Putamen (tissue), 1 donor: ENCODE results near the gene SRL.
"Not testable (repeated sequence)": the region's sequence is repeated elsewhere in the genome, so short reads cannot be mapped to it uniquely, and the experiment has no call there.

Experiments
- DNase-seq: peaks from one replicate; pipeline ENCODE4 v3.0.0-alpha.2; 2016; ENCODE audit warnings: low spot score

Gene SRL

DNA sequence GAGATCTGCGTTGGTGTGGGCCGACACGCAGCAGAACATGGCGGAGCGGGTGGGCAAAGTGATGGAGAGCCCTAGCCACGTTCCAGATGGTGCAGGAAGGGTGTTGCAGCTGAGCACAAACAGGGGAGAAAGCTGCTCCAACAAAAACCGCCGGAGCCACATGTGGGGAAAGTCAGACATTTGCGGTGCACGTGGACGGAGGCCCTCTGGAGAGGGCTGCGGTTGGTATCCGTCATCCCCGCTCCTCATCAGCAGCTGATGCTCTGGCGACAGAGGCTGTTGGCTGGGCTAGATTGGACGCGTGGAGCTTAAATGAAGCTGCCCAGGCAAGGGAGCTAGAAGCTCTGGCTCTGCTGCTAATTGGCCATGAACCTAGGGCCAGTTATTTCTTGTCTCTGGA, 82.2 kb downstream of the SRL start:
- DNase-seq: no peak

DNA sequence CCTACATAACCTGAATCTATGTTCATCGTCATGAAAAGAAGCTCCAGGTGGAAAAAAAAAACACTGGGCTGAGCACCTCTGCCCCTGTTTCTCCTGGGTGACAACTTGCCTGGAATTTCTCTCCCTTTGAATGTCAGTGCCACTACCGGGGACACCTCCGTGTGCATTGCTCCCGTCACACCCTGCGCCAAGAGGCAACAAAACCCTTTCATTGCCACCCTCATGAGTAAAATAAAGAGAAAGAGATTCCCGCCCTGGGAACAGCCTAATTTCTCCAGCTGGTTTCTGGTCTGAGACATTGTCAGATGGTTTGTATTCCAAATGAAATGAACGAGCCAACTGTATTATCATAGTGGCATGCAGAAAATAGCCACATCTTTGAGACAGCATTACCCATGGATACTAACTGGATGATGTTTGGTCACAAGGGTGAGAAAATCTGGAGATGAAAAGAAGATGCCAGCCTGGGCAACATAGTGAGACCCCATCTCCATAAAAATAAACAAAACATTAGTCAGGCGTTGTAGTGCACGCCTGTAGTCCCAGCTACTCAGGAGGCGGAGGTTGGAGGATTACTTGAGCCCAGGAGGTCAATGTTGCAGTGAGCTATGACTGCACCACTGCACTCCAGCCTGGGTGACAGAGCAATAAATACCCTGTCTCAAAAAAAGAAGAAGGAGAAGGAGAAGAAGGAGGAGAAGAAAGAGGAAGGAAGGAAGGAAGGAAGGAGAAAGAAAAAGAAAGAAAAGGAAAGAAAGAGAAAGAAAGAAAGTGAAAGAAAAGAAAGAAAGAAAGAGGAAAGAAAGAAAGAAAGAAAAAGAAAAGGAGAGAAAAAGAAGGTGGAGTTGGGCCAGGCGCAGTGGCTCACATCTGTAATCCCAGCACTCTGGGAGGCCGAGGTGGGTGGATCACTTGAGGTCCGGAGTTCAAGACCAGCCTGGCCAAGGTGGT, 83.5 kb downstream of the SRL start:
- no peak for DNase-seq

DNA sequence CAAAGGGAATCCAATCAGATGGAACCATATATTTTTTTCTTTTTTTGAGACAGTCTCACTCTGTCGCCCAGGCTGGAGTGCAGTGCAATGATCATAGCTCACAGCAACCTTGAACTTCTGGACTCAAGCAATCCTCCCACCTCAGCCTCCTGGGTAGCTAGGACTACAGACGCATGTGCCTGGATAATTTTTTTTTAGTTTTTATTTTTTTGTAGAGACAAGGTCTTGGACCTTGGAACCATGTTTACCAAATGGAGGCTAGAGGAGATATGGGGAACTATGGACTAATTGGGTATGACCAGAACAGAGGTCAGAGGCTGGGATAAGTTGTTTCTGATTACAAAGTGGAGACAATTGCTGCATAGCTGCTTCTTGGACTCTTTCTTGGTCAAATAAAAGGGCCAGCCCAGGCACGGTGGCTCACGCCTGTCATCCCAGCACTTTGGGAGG, 84.5 kb downstream of the SRL start:
- DNase-seq: no peak

DNA sequence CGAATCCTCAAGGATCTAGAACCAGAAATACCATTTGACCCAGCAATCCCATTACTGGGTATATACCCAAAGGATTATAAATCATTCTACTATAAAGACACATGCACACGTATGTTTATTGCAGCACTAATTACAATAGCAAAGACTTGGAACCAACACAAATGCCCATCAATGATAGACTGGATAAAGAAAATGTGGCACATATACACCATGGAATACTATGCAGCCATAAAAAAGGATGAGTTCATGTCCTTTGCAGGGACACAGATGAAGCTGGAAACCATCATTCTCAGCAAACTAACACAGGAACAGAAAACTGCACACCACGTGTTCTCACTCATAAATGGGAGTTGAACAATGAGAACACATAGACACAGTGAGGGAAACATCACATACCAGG, 85.4 kb downstream of the SRL start:
- not testable (repeated sequence) for DNase-seq

- DNase-seq: not testable (repeated sequence)
Observed at GRCh38 chr16:4153364-4153763, 88.5 kb downstream of the SRL start.

- DNase-seq: no peak
Observed at GRCh38 chr16:4152267-4152666, 89.6 kb downstream of the SRL start.

DNA sequence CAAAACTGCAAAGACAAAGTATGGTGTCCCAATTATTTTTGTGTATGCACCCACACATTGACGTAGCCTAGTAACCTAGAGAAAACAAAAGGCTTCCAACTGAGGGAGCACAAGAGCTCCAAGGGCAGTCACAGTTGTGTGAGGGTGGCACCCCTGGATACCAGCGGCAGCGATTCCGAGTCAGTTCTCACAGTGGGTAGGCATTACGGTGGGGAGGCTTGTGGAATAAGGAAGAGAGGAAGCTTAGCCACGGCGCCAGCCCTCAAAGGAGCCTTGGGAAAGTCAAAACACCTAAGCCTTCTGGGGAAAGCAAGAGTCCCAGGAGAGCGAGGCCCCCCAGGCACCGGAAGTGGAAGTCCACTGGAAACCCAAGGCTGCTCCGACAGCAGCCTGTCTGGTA, 94.6 kb downstream of the SRL start:
- DNase-seq: no peak

GRCh38 chr16:4142268-4142667, 99.6 kb downstream of the SRL start:
- DNase-seq: no peak

DNA sequence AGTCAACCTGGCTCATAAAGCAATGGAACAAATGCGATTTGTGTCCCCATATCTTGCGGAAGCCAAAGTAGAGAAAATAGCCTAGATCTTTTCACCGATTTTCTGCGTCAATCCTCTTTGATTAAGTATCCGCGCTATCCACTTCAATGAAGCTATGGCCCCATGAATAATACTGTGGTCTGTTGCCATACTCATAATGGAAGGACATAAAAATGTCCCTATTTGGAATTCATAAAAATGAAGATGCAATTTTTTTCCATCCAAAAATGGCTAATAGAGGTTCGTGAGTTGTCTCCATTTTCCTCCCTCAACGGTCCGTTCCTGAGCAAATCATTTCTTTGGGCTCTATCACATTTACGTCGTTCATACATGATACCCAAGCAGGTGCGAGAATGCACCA, 100.3 kb downstream of the SRL start:
- no peak for DNase-seq

DNA sequence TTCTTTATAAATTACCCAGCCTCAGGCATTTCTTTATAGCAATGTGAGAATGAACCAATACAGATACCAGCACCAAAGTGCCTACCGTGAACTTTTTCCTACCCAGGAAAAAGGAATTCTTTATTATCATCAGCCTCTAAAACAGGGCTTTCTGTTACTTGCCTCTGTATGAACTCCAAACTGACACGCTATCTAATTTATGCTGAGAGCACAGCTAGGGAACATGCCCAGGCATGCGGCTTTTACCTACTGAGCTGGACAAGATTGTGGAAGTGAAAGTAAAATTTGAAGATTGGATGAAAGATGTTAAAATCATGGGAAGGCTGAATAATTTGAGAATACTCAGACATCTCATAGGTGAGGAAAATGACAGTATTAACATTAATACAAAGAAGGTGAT, 101.2 kb downstream of the SRL start:
- DNase-seq: no peak

DNA sequence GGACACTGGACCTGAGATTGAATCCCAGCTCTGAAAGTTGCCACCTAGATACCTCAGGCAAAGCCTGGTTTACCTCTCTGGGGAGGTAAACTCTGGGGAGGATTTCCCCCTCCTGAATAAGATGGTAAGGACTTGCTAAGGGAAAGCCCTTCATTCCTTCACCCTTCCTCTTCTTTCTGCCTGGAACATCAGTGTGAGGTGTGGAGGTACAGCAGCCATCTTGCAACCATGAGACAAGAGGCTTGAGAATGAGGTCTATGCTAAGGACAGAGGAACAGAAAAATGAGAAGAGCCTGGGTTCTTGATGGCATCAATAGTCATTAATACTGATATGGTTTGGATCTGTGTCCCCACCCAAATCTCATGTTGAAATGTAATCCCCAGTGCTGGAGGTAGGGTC, 101.9 kb downstream of the SRL start:
- no peak for DNase-seq
